Stimulated activated CD4-positive, alpha-beta T cell treated with anti-CD3 and anti-CD28 coated beads, Interleukin-4, amount 100 ng/mL, for 48 hours (primary cell): Measurements from ENCODE around the gene ABTB2.

ENCODE experiments used
- DNase-seq, 2 donors: peaks; one replicate each; pipeline ENCODE4 v3.0.0-alpha.2; 2020; ENCODE audit warnings: low read depth in 2 of 2

ABTB2 gene

DNA sequence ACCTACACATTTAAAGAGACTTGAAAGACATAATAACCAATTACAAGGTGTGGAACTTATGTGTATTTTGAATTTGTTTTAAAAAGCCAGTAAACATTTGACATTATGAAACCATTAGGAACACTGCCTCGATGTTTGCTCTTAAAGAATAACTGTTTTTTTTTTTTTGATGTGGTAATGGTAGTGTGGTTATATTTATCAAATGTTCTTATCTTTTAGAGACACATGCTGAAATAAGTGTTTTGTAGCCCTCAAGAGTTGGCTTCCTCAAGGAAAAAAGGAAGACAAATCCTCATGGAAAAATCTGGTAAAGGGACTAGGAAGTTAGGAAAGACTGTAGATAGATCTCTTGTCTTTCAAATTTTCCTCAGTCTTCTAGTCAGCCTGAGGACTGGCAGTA, 2.2 kb upstream of the ABTB2 start:
- DNase-seq = no peak

DNA sequence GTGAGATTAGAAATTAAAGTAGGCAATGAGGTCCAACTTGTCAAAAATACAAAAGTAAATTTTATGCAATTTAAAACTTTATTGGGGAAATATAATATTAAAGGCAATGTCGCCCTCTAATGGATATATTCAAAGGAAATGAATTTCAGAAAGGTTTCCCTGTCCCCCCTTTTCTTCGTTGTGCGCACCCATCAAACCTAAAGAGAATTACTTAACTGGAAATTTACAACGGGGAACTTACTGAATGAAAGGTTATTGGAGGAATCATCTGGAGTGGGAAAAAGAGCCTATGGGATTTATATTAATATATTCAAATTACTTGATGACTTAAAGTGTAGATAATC, 1.7 kb upstream of the ABTB2 start:
- no peak for DNase-seq

DNA sequence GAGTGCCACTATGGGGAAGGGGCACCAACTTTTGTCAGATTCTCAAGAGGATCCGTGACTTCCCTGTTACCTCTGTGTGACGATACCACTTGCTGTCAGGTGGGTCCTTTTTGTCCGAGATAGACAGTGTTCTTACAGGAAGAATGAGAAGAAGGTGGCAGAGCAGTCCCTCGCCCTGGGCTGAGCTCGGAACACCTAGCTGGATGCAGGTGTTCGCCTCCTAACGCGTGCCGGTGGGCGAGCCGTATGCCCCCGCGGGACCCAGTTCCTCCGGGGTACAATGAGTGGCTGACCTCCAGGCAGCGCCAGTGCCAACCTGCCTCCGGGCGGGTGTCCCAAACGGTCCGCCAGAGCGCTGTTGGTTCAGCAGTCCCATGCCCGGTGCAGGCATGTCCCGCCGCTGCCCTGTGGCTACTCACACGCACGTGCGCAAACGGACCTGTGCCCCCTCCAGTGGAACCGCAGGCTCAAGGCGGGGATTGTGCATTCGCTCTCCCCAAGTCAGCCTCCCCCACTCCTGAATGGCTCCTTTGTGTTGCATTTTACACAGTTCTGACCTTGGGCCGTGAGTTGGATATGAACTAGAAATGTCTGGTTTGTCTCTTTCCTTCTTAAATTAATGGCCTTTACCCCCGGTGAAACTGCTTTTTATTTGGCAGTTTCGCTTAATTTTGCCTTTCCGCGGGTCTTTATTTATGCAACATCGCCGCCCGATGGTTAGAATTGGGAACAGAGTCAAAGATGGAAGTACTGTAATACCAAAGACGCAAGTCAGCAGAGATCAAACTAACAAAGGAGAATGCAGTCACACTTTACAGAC, 1.1 kb upstream of the ABTB2 start:
- peak; percentile 56 to 57 for DNase-seq

DNA sequence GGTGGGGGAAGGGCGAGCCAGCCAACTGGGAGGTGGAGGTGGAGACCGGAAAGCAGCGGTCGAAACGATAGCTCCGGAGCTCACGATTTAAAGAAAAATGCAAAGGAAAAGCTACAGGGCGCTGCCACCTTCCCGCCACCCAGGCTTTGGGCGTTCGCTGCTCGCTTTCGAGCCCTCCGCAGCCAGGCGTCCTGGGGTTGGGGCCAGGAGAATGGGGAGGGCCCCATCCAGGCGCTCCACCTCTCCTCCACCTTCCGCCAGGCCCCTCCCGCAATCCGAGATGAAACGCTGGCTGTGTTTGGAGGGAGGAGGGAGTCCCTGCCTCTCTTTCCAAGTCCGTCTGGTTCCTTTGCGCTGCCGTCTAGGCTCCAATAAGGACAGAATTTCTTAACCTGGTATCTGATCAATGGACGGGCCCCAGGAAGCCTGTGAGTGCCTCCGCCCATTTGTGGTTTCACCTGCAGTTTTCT, 483 bp upstream of the ABTB2 start:
- peak in 1 of 2 donors; percentile 22 for DNase-seq

DNA sequence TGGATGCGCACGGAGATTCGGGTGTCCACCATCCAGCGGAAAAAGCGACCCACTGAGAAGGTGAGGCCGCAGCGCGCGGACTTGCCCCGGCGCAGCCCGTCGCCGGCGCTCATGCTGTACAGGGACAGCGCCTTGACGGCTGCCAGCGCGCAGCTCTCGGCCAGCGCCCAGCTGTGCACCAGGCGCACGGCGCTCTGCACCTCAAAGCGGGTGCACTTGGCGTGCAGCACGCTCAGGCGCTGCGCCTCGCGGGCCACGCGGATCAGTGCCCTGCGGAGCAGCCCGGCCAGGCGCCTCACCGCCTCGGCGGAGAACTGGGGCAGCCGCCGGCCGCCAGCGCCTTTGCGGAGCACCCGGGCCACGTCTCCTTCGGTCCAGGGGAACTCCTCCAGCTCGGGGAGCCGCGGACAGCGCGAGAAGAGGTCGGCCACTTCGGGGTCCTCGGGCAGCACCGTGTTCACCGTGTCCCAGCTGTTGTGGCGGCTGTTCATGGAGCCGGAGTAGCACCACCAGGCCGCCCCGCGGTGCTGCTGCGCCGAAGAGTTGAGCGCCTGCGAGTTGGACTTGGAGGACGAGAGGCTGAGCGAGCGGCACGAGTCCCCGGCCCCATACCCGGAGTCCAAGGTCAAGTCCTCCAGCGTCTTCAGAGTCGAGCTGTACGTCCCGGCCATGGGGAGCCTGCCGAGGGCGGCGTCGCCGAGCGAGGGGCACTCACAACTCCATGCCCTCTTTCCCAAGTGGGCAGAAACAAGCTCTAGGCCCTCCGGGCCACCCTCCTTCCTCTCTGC, 703 bp downstream of the ABTB2 start:
- DNase-seq = peak; percentile 31 to 39

DNA sequence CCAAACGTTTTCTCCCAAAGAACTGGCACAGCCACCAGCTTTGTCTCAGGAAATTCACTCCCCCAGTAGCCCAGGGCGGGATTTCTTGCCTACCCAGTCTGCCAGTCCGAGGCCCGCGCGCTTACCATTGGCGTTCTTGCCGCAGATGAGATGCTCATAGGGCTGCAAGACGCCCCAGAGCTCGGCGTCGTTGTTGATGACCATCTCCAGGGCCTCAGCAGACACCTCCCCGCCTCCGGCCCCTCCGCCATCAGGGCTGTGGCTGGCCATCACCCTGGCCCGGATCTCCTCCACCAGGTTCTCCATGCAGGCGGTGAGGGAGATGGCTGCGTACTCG, 1.3 kb downstream of the ABTB2 start:
- DNase-seq = no peak

DNA sequence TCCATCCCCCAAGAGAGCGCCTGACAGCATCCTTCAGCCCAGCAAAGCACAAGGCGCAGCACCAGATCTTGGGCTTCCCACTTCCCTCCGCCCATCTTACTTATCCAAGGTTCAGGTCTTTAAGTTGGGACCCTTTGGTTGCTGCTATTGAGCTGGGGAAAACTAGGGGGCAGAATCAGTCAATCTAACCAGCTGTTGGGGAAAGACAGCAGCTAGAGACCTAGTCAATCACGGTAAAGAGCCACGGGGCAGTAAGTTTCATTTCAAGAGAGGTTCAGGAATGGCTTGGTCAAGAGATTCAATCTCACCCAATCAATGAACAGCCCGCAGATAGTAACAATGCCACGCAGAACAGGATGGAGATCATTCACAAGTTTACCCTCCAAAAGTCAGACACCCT, 1.7 kb downstream of the ABTB2 start:
- no peak for DNase-seq

DNA sequence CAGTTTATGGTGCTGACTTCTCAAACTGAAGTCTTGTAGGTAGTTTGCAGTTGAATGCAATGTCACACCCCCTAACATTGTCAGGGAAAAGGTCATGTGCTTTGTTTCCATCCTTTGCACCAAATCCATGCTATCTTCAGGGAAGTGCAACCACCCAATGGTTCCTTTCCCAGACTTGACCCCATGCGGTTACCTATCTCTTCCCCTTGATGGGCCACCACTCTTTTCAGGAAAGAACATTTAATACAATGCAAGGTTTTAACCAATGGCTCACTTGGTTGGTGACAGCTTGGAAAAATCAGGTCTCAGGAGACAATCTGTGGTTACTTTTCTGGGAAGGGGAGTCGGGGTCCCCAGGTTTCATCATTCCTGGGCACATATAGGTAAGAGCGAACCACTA, 2.1 kb downstream of the ABTB2 start:
- DNase-seq = no peak

DNA sequence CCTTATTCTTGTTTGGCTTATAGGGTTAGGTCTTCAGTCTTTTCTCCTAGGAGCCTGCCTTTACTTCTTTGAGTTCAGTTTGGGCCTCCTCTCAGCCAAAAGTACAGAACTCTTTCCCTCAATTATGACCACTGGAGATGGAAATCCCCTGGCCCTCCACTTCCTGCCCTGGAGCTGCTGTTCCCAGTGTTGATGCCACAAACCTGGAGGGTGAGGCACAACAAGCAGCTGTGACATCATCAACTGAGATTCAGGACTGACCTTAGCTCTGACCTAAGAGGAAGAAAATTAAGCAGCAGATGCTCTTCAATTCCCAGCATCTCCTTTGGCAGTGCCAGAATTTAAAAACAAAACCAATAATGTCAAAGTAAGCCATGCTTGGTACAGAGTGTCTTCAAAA, 3.0 kb downstream of the ABTB2 start:
- DNase-seq = no peak

DNA sequence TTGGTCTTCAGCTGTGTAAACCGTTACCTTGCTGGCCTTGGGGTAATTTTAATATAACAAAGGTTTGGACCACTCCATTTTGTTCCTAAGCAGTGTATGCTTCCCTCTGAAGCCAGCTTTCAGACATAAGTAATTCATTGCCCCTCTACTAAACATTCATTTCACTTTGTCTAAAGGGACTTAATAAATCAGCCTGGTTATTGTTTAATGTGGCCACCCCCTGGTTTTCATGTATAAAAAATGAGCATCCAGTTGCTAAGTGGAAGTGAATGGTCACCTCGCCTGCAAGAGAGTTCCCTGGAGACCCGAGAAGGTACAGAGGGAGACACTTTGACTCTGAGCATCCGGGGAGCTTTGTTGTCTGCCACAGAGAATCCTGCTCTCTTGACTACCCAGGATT, 3.9 kb downstream of the ABTB2 start:
- DNase-seq = no peak

DNA sequence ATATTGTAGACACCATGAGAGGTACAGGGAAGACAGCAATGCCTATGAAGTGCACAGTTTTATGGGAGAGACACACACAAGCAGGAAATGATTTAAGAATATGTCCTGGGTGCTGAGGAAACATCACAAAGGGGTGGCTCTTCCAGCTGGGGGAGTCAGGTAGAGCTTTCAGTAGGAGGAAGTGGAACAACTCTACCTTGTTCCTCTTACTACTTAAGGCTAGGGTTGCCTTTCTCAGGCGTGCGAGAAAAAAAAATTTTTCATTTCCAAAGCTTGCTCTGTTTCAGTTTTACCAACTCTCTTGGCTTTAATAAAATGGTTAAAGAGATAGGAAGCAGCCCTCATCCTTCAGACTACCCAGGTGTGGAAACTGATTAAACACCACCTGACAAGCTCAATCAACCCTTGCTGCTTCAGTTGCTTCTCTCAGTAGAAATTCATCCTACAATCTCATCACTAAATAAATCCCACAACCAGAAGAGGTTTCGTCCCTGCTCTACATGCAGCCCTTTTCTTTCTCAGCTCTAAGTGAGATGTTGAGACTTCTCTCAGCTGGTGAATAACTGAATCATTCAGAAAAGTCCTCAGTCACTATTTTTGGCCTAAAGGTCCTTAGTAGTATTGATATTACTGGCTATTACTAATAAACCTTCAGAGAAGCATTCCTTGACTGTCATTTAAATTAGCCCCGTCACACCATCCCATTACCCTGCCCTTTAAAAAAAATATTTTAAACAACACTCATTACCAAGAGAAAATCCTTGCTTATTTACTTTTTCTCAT, 5.9 kb downstream of the ABTB2 start:
- no peak for DNase-seq

DNA sequence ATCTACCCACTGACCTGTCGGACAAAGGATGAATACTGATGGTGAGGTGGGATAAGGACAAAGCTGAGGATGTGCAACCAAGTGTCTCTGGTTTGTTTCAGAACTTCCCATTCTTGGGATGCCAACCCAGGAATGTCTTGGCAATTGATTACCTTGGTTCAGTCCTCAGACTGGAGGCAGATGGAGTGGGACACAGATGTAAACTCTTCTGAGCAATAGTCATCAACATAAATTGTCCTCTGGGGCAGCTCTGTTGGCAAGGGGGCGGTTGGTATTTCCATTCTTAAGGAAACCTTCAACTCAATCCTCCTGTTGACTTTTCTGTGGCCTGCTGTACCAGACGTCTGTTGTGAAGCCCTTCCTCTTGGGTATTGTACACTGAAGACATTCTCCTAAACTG, 6.8 kb downstream of the ABTB2 start:
- no peak for DNase-seq

DNA sequence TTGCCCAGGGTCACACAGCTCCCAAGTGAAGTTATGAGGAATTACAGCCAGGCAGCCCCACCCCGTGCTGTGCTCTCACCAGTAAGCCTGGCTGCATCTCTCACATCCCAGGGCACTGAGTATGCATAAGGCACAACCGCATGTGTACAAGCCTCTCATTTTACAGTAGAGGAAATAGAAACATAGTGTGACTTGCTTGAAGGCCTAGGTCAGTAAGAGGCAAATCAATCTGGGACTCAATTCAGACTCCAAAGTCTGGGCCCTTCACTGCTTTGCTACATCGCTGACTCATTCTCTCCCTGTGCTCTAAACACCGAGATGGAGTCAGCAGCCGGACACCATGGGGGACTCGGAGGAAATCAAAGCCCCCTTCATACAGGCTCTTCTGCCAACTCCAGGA, 7.9 kb downstream of the ABTB2 start:
- DNase-seq = no peak

DNA sequence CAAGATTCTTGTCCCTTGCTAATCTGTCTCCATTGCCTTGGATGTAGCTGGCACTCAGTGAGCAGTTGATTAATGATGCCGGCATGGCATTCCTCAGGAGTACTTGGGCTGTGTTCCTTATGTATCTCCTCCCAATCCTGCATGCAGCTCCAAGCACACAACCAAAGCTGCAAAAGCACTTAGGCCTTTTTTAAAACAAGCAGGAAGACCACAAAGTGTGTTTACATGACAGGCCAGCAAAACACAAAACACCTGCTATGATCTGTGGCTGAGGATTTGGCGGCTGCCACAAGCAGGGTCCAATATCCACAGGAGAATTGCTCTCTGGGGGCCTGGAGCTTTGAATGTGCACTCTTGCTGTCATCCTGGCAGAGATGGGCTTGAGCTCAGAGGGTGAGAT, 8.9 kb downstream of the ABTB2 start:
- no peak for DNase-seq

DNA sequence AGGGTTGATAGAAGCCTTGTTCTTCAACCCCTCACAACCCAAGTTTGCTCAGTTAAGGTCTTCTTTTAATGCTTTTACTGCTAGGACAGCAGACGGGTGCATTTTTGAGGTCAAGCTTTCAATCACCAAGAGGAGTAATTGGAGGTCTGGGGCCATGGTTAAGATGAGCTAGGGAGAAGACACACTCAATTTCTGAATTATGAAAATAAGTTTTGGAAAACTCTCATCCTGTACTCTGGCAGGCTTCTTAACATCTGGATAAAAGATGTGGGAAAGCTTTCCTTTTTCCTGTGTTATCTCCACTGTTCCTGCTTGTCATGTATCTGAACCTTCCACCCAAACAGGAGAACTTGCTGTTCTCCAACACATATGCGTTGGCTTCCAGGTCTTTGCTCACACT, 9.7 kb downstream of the ABTB2 start:
- no peak for DNase-seq

DNA sequence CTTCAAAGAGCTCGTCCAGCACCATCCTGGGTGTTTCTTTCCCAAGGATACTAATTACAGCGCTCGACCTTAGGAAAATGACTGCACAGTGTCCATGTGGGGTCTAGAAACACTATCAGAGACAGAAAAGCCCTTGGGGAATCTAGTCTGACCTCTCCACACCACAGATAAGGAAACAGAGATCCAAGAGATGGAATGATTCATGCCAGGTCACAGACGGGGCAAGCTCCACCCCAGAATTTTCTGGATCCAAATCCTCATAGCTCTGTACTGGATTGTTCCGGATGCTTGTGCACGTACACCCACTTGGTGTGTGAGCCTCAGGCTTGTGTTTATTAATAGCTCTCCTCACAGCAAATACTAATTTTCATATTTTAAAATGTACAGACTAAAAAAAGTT, 11.3 kb downstream of the ABTB2 start:
- DNase-seq = no peak

DNA sequence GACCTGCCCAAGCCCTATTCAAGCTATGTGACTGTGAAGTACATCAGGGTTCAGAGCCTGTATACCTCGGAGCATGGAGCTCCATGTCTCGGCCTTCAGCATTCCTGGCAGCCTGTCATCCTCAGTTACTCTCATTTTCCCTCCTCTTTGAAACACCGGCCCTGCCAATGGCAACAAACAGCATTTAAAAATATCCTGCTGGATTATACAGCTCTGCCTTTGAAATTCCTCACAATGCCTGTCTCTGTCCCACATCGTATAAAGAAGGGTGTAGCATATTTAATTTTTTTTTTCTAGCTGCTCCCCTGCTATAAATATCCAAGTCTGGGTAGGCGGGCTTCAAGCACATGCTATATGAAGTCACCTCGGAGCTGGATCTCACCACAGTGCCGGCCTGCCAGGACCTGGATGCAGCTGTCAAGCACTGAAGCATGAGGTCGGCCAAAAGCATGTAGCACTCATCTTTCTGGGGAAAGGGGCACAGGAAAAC, 11.8 kb downstream of the ABTB2 start:
- DNase-seq = no peak

DNA sequence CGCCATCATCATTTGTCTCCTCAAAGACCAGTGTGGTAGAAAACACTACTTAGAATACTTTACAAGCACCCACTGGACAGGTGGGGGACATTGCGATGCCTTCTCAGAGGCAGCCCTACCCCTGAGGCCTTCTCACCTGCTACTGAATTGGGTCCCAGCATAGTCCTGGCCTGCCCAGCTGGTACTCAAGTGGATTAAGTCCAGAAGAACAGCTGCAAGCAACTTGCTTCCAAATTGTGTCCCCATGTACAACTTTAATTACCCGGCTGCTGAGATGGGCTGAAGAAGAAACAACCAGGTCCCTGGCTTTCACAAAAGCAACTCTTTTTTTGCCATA, 12.3 kb downstream of the ABTB2 start:
- no peak for DNase-seq

DNA sequence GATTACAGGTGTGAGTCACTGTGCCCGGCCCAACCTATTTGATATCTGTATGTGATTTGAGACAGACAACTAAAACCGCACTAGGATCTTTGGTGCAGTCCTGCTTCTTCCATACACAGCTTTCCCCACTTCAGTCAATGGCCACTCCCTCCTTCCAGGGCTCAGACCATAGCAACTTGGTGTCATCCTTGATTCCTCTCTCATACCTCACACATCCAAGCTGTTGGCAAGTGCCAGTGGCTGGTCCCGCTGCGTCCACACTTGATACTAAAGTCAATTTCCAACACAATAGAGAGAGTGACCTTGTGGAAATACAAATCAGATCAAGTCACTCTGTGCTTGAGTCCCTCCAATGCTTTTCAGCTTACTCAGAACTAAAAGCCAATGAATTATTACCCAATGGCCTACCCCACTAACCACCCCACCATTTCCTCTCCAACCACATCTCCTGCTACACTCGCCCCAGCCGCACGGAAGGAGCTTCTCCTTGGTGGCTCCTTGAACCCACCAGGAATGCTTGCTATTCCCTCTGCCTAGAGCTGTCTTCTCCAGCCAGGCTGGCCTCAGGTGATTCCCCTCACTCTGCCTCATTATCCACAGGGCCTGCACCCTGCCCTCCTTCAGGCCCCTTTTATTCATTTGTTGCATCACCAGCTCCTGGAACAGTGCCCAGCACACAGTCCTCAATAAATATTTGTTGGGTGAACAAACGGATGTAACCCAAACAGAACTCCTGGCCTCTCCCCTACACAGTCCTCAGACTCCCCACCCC, 12.9 kb downstream of the ABTB2 start:
- DNase-seq = no peak

DNA sequence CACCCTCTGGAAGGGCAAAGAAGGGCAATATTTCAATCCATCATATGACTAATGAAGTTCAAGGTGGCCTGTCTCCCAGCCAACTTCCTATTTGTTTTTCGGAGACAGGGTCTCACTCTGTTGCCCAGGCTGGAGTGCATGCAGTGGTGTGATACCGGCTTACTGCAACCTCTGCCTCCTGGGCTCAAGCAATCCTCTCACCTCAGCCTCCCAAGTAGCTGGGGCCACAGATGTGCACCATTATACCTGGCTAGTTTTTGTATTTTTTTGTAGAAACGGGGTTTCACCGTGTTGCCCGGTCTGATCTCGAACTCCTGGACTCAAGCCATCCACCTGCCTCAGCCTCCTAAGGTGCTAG, 13.4 kb downstream of the ABTB2 start:
- DNase-seq = no peak

DNA sequence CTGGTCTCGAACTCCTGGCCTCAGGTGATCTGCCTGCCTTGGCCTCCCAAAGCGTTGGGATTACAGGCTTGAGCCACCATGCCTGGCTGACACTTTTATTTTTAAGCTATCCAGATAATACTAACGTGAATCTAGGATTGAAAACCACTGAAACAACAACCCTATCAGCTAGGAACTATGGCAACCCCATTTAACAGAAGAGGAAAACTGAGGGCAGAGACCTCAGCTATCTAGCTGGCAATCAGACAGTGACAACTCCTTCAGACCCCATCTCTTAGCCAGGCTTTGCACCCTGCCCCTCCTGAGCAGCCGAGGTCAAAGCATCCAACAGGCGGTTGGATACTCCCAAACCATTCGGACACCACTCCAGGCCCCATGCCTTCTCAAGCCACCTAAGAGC, 14.1 kb downstream of the ABTB2 start:
- no peak for DNase-seq

DNA sequence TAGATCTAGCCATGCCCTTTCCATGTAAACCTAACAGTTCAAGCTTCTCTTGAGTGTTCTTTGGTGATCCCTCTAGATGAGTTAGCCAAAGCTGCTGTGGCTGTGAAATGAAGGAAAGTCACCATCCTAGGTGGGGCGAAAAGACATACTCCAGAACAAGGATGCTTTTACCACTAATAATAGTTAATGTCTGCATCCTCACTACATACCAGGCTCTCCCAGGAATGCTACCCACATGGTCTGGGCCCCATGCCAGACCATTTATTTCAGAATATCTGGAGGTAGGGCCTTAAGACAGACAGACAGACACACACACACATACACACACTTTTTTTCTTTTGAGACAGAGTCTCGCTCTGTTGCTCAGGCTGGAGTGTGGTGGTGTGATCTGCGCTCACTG, 14.7 kb downstream of the ABTB2 start:
- no peak for DNase-seq
